GM13976 (cell line): ENCODE results near the gene PLGRKT.
"Not testable (repeated sequence)": the region's sequence is repeated elsewhere in the genome, so short reads cannot be mapped to it uniquely, and the experiment has no call there.

Source experiments
- DNase-seq: peaks from one replicate; pipeline ENCODE4 v3.0.0; 2012; ENCODE audit warnings: low spot score
- in situ Hi-C: fragments of 300-500 bp; cut with MboI; formaldehyde crosslinking; loops from one replicate; pipeline ENCODE4 v1.12.0; 2022; ENCODE audit warnings: low sequenced_read_pairs, mixed read lengths, inconsistent platforms; ENCODE audit not compliant: unreplicated experiment
- TF ChIP-seq, protein P1 (sequence below): IDR thresholded peaks from 2 replicates; pipeline ENCODE4 v1.5.1; 2012; ENCODE audit warnings: borderline replicate concordance, mild to moderate bottlenecking; ENCODE audit not compliant: insufficient read depth; ENCODE audit errors: extremely low read depth, missing control alignments, control extremely low read depth

PLGRKT gene

DNA sequence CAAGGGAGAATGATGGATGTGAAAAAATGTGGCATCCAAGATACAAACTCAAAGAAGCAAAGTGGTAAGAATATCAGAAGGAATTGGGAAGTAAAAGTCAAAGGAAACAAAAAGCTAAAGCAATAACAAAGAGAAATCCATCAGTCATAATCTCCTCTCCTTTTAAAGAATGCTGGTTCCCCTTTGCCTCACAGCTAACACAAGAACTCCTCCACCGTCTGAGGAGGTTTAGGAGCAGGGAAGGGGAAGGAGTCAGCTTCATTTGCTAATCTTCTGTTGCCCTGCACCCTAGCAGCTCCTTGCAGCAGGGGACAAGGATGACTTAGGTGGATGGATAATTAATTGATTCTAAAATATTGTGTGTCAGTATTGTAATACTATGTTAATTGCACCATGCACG lies 29.0 kb upstream of the PLGRKT start:
- TF ChIP-seq, protein P1, sequence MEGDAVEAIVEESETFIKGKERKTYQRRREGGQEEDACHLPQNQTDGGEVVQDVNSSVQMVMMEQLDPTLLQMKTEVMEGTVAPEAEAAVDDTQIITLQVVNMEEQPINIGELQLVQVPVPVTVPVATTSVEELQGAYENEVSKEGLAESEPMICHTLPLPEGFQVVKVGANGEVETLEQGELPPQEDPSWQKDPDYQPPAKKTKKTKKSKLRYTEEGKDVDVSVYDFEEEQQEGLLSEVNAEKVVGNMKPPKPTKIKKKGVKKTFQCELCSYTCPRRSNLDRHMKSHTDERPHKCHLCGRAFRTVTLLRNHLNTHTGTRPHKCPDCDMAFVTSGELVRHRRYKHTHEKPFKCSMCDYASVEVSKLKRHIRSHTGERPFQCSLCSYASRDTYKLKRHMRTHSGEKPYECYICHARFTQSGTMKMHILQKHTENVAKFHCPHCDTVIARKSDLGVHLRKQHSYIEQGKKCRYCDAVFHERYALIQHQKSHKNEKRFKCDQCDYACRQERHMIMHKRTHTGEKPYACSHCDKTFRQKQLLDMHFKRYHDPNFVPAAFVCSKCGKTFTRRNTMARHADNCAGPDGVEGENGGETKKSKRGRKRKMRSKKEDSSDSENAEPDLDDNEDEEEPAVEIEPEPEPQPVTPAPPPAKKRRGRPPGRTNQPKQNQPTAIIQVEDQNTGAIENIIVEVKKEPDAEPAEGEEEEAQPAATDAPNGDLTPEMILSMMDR: no peak
- in situ Hi-C loops: no loop called here
- DNase-seq: no peak

DNA sequence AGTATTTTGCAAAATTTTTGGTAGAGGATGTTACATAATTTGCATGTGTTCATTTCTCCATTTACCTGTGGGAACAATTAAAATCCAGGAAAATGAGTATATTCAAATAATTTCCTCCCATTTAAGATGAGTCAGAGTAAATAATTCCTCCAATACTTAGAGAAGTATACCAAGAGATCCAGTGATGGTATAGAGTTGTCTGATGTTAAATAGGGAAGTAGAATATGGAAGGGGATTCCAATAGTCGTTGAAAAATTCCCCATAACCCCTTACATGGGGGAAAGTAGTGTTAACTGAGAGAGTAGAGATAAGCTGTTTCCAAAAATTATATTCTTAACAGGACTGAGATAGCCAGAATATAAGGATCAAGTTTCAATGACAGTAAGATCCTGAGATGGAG lies 28.3 kb upstream of the PLGRKT start:
- TF ChIP-seq, protein P1: no peak
- in situ Hi-C loops: no loop called here
- no peak for DNase-seq

DNA sequence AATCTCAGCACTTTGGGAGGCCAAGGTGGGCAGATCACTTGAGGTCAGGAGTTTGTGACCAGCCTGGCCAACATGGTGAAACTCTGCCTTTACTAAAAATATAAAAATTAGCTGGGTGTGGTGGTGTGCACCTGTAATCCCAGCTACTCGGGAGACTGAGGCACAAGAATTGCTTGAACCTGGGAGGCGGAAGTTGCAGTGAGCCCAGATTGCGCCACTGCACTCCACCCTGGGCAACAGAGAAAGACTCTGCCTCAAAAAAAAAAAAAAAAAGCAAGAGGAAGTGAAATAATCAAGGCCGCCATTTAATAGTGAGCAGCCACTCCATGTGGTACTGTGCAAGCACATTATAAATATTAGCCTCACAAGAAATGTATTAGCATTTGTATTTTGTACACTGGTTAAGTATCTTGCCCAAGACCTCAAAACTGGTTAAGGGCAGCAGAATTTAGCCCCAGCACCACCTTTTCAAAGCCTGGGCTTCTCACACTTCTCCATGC lies 27.2 kb upstream of the PLGRKT start:
- in situ Hi-C loops, DNase-seq: not testable (repeated sequence)

DNA sequence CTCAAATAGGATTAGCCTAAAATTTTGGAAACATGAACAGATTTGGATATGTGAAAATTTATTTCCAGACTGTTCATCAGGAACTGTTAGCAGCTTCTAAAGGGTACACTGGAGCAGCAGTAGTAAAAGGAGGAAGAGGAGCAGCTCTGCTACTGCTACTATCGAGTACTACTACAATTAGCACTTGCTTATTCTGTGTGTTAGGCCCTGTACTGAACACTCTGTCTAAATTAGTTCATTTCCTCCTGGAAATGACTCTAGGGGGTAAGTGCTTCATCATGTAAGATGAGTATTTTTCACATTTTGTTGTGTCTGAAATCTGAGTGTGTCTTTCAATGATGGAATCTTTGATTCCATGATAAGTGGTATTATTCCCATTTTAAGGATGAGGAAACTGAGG lies 22.4 kb upstream of the PLGRKT start:
- TF ChIP-seq, protein P1: no peak
- in situ Hi-C loops: no loop called here
- no peak for DNase-seq

DNA sequence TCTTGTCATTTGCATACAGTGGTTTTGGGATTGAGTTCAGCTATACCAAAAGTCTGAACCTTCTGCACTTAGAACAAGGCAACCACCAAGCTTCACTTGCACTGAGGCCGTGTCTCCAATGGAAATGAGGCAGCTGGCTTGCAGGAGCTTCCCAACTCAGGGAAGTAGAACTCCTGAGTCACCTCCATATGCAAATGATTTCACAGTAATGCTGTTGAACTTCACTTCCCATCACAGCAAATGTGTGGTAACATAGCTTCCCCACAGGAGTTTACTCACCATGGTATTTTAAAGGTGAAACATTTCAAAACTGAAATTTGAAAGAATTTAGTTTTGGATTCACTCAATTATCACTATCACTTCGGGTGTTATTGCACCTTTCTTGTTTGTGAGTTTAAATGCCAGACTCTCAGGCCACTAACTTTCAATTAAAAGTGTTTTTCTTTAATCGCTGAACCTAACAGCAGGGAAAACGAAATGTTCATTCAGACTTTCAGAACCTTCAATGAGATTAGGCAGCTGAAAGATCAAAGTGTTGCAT lies 21.6 kb upstream of the PLGRKT start:
- in situ Hi-C loops: no loop called here

DNA sequence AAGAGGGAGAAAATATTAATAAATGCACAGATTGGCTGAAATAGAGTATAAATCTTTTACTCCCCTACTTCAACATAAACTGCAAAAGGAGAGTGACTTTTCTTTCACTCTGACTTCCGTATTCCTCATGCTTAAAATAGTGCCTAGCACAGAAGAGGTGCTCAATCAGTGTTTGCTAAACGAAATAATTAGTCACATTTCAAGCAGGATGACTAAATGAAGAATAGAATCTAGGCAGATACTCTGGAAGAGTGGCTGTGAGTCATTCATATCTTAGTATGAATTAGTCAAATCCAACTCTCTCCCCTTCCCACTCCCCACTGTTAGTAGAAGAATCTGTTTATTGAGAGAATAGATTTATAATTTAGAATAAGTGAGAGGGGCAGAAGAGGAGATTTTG lies 17.5 kb upstream of the PLGRKT start:
- in situ Hi-C loops: no loop called here
- DNase-seq: no peak
- TF ChIP-seq, protein P1: no peak

More for the DNA sequence above, 21.6 kb upstream of the PLGRKT start:
- DNase-seq: no peak
- TF ChIP-seq, protein P1: no peak

DNA sequence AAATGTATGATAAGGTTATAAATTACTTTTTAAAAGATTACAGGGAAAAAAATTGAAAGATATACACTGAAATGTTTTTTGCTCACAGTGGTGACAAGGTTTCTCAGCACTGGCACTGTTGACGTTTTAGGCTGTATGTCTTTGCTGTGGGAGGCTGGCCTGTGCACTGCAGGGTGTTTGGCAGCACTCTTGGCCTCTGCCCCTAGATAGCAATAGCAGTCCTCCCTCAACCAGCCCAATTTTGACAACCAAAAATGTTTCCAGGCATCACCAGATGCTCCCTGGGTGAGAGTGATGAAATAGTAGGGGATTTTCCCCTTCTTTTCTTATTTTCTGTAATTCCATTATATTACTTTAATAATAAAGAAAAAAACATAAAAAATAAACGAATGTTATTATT lies 15.9 kb upstream of the PLGRKT start:
- in situ Hi-C loops: no loop called here
- TF ChIP-seq, protein P1: no peak
- DNase-seq: no peak
